Ishikawa (cell line): Measurements from ENCODE around the gene APEX1.

Source experiments
- EP300 ChIP-seq: IDR thresholded peaks from 2 replicates; pipeline ENCODE4 v1.6.1; 2012; ENCODE audit warnings: borderline replicate concordance
- RAD21 ChIP-seq: IDR thresholded peaks from 2 replicates; pipeline ENCODE4 v1.6.1; 2012; ENCODE audit warnings: low read depth
- TAF1 ChIP-seq: IDR thresholded peaks from 2 replicates; pipeline ENCODE4 v1.6.1; 2012; ENCODE audit warnings: low read depth, mild to moderate bottlenecking
- TCF12 ChIP-seq: IDR thresholded peaks from 2 replicates; pipeline ENCODE4 v1.6.1; 2012; ENCODE audit warnings: low read depth
- YY1 ChIP-seq: IDR thresholded peaks from 2 replicates; pipeline ENCODE4 v1.6.1; 2012; ENCODE audit warnings: low read depth
- ZBTB7A ChIP-seq: IDR thresholded peaks from 2 replicates; pipeline ENCODE4 v1.6.1; 2012; ENCODE audit warnings: low read depth
- TF ChIP-seq, protein P1 (sequence below): IDR thresholded peaks from 2 replicates; pipeline ENCODE4 v1.6.1; 2012; ENCODE audit warnings: low read depth, mild to moderate bottlenecking

DNA sequence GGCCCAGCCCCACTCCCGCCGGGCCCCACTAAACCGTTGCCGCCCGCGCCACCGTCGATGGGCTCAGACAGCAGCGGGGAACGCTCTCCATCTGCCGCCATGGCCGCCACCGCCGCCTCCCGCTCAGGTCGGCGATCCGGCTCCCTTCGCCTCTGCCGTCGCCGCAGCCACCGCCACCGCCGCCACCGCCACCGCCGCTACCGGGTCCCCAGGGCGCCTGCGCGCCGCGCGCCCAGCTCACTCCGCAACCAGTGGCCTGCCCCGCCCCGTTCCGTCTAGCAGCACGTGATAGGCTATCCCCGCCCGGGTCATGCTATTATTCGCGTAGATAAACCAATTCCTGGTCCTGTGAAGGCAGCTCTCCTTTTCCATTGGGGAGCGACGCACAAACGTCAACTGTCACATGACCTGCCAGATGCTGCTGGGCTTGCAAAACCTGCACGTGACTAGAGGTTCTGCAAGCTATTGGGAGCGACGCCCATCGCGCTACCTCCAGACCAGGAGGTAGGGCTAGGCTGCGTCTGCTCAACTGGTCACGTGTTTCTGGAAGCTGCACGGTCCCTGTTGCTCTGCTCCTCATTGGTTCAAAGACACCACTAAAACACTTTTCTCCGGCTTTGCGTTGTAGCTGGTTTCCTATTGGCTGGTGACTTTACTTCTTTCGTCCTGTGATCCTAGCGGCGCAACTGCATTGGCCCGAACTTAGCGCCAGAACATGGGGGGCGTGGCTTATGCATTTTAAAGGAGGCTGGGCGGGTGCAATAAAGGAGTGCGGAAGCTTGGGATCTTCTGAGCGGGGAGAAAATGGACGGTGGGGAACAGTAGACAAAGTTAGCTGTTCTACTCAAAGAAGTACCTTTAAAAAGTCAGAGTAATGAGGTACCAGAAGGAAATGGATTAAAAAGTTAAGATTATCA lies 6.5 kb downstream of the APEX1 start, which contains the start of gene PIP4P1:
- peak; percentile 22; the same call in 1 of the 2 replicates for TF ChIP-seq TAF1
- TF ChIP-seq, protein P1, sequence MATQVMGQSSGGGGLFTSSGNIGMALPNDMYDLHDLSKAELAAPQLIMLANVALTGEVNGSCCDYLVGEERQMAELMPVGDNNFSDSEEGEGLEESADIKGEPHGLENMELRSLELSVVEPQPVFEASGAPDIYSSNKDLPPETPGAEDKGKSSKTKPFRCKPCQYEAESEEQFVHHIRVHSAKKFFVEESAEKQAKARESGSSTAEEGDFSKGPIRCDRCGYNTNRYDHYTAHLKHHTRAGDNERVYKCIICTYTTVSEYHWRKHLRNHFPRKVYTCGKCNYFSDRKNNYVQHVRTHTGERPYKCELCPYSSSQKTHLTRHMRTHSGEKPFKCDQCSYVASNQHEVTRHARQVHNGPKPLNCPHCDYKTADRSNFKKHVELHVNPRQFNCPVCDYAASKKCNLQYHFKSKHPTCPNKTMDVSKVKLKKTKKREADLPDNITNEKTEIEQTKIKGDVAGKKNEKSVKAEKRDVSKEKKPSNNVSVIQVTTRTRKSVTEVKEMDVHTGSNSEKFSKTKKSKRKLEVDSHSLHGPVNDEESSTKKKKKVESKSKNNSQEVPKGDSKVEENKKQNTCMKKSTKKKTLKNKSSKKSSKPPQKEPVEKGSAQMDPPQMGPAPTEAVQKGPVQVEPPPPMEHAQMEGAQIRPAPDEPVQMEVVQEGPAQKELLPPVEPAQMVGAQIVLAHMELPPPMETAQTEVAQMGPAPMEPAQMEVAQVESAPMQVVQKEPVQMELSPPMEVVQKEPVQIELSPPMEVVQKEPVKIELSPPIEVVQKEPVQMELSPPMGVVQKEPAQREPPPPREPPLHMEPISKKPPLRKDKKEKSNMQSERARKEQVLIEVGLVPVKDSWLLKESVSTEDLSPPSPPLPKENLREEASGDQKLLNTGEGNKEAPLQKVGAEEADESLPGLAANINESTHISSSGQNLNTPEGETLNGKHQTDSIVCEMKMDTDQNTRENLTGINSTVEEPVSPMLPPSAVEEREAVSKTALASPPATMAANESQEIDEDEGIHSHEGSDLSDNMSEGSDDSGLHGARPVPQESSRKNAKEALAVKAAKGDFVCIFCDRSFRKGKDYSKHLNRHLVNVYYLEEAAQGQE: no peak
- TF ChIP-seq YY1: peak; percentile 50
- TF ChIP-seq ZBTB7A: no peak
- peak; percentile 16; the same call in 1 of the 2 replicates for TF ChIP-seq EP300
- TF ChIP-seq RAD21: no peak
- TF ChIP-seq TCF12: peak; percentile 49; the same call in 1 of the 2 replicates
